H1 (cell line): ENCODE measurements around the gene BNIP1. TPM values are rescaled to one million over a fixed set of nuclear protein-coding genes. Genes with fewer than 3 reads are reported as not detected.

Experiments
- CTCF ChIA-PET: fragments of 300-600 bp; sonication (Branson Sonifier 250); formaldehyde crosslinking; loops from one replicate; lab custom pipeline; 2021; ENCODE audit not compliant: partially characterized antibody; lab: Charles Lee
- POLR2A ChIA-PET: fragments of 300-600 bp; sonication (Branson Sonifier 250); formaldehyde crosslinking; loops from one replicate; lab custom pipeline; 2021; ENCODE audit warnings: inconsistent platforms; ENCODE audit not compliant: partially characterized antibody; lab: Charles Lee
- DNase-seq, 2 experiments: peaks; one replicate each; pipeline versions ENCODE4 v3.0.0 to v3.0.0-alpha.2; 2010 to 2022; ENCODE audit warnings: low spot score in 2 of 2, low read depth in 1 of 2, mixed read lengths in 1 of 2
- FAIRE-seq: peaks from 2 replicates; lab custom pipeline; 2011; peaks lifted over from hg19 to GRCh38; lab: Jason Lieb, UNC
- H2AFZ ChIP-seq: 2 replicates; pipeline ENCODE4 v1.8.1; 2012; ENCODE audit warnings: low read length, inconsistent platforms
- H2AK5ac ChIP-seq: 2 replicates; pipeline ENCODE4 v1.6.1; 2013; ENCODE audit warnings: low read depth, low read length
- H2BK120ac ChIP-seq: replicated peaks from 2 replicates; pipeline ENCODE3; 2013; ENCODE audit warnings: low read depth, low read length, inconsistent platforms
- H2BK12ac ChIP-seq: 2 replicates; pipeline ENCODE4 v1.6.1; 2013; ENCODE audit warnings: low read depth, low read length
- H2BK15ac ChIP-seq: 2 replicates; pipeline ENCODE4 v1.6.1; 2013; ENCODE audit warnings: low read length
- H2BK20ac ChIP-seq: 2 replicates; pipeline ENCODE4 v1.6.1; 2013; ENCODE audit warnings: low read length
- H2BK5ac ChIP-seq: 2 replicates; pipeline ENCODE4 v1.6.1; 2013; ENCODE audit warnings: low read depth, low read length
- H3K14ac ChIP-seq: 2 replicates; pipeline ENCODE4 v1.6.1; 2013; ENCODE audit warnings: inconsistent platforms; ENCODE audit not compliant: insufficient read length
- H3K18ac ChIP-seq: 2 replicates; pipeline ENCODE4 v1.6.1; 2013; ENCODE audit warnings: low read length; ENCODE audit errors: extremely low read depth
- H3K23ac ChIP-seq: 2 replicates; pipeline ENCODE4 v1.6.1; 2013; ENCODE audit warnings: inconsistent platforms; ENCODE audit not compliant: insufficient read length
- H3K23me2 ChIP-seq: 2 replicates; pipeline ENCODE4 v1.6.1; 2013; ENCODE audit warnings: low read depth, low read length
- H3K27ac ChIP-seq: 2 replicates; pipeline ENCODE4 v1.6.1; 2011; ENCODE audit warnings: low read depth, low read length, inconsistent platforms
- H3K27me3 ChIP-seq, 4 experiments: replicated peaks in 1 of 4; 1 replicate in 1 of 4; 2 replicates in 3 of 4; pipeline versions ENCODE4 v1.6.1 to v1.8.1; 2011 to 2013; ENCODE audit warnings: low read length in 3 of 4, mild to moderate bottlenecking in 3 of 4, inconsistent platforms in 2 of 4, mixed read lengths in 2 of 4, moderate library complexity in 1 of 4; ENCODE audit not compliant: control insufficient read depth in 3 of 4, insufficient read depth in 3 of 4; ENCODE audit errors: extremely low read depth in 1 of 4
- H3K36me3 ChIP-seq, 4 experiments: 2 replicates each; pipeline versions ENCODE4 v1.6.1 to v1.8.1; 2011 to 2013; ENCODE audit warnings: mild to moderate bottlenecking in 4 of 4, low read length in 3 of 4, moderate library complexity in 2 of 4, control low read depth in 1 of 4, inconsistent platforms in 1 of 4; ENCODE audit not compliant: insufficient read depth in 4 of 4, control insufficient read depth in 2 of 4
- H3K4ac ChIP-seq: replicated peaks from 2 replicates; pipeline ENCODE3; 2013; ENCODE audit warnings: low read length, low read depth, mixed read lengths, inconsistent platforms; ENCODE audit not compliant: insufficient read length
- H3K4me1 ChIP-seq, 4 experiments: replicated peaks in 1 of 4; 1 replicate in 1 of 4; 2 replicates in 3 of 4; pipeline versions ENCODE4 v1.6.1 to v1.8.1; 2011 to 2013; ENCODE audit warnings: low read length in 3 of 4, inconsistent platforms in 2 of 4, mixed read lengths in 1 of 4; ENCODE audit not compliant: insufficient read depth in 4 of 4, control insufficient read depth in 3 of 4
- H3K4me2 ChIP-seq, 2 experiments: 2 replicates each; pipeline versions ENCODE4 v1.6.1 to v1.8.1; 2011 to 2013; ENCODE audit warnings: low read depth in 2 of 2, low read length in 2 of 2, control low read depth in 1 of 2, inconsistent platforms in 1 of 2, mild to moderate bottlenecking in 1 of 2; ENCODE audit not compliant: insufficient read depth in 1 of 2
- H3K4me3 ChIP-seq, 4 experiments: fragments of 200-600, 300-600 bp in 1 of 4; sonication (generic), shearing (Covaris generic), sonication (Bioruptor Twin) in 1 of 4; 2 replicates each; pipeline versions ENCODE4 v1.5.1 to v1.8.1; 2011 to 2016; ENCODE audit warnings: low read length in 4 of 4, low read depth in 3 of 4, control low read depth in 2 of 4, inconsistent platforms in 2 of 4, mild to moderate bottlenecking in 2 of 4, mixed read lengths in 1 of 4, moderate library complexity in 1 of 4; ENCODE audit not compliant: insufficient read depth in 2 of 4; ENCODE audit errors: extremely low read depth in 1 of 4
- H3K56ac ChIP-seq: replicated peaks from 2 replicates; pipeline ENCODE3; 2013; ENCODE audit warnings: low read depth, mild to moderate bottlenecking, mixed read lengths, low read length, inconsistent platforms; ENCODE audit not compliant: insufficient read length
- H3K79me1 ChIP-seq: 2 replicates; pipeline ENCODE4 v1.6.1; 2013; ENCODE audit warnings: low read depth, low read length, control low read depth
- H3K79me2 ChIP-seq, 2 experiments: 2 replicates each; pipeline versions ENCODE4 v1.6.1 to v1.8.1; 2012 to 2013; ENCODE audit warnings: low read length in 2 of 2, mild to moderate bottlenecking in 2 of 2, inconsistent platforms in 1 of 2; ENCODE audit not compliant: insufficient read depth in 2 of 2, control insufficient read depth in 1 of 2
- H3K9ac ChIP-seq, 4 experiments: replicated peaks in 1 of 4; 1 replicate in 1 of 4; 2 replicates in 3 of 4; pipeline versions ENCODE4 v1.6.1 to v1.8.1; 2011 to 2013; ENCODE audit warnings: low read depth in 3 of 4, low read length in 3 of 4, control low read depth in 2 of 4, mild to moderate bottlenecking in 2 of 4, moderate library complexity in 2 of 4, inconsistent platforms in 1 of 4; ENCODE audit errors: extremely low read depth in 1 of 4
- H3K9me3 ChIP-seq, 2 experiments: 2 replicates each; pipeline versions ENCODE4 v1.6.1 to v1.8.1; 2012 to 2013; ENCODE audit warnings: mild to moderate bottlenecking in 2 of 2, moderate library complexity in 2 of 2, control low read depth in 1 of 2, inconsistent platforms in 1 of 2, low read depth in 1 of 2, low read length in 1 of 2, mixed read lengths in 1 of 2; ENCODE audit not compliant: insufficient read depth in 2 of 2
- H4K20me1 ChIP-seq, 2 experiments: replicated peaks in 1 of 2; 2 replicates each; pipeline versions ENCODE3 to v1.8.1; 2011 to 2013; ENCODE audit warnings: inconsistent platforms in 2 of 2, low read length in 2 of 2, mild to moderate bottlenecking in 1 of 2; ENCODE audit not compliant: insufficient read depth in 2 of 2, control insufficient read depth in 1 of 2
- H4K5ac ChIP-seq: 2 replicates; pipeline ENCODE4 v1.6.1; 2013; ENCODE audit warnings: low read length, low read depth, mixed read lengths, inconsistent platforms; ENCODE audit not compliant: insufficient read length
- H4K8ac ChIP-seq: 2 replicates; pipeline ENCODE4 v1.8.0; 2013; ENCODE audit warnings: mild to moderate bottlenecking, moderate library complexity, low read length, inconsistent platforms; ENCODE audit not compliant: insufficient read depth; ENCODE audit errors: extremely low read depth
- H4K91ac ChIP-seq: replicated peaks from 2 replicates; pipeline ENCODE3; 2013; ENCODE audit warnings: low read length, mixed read lengths, inconsistent platforms; ENCODE audit not compliant: insufficient read length
- SIRT6 ChIP-seq: IDR thresholded peaks from one replicate; pipeline ENCODE4 v1.7.1; 2012; ENCODE audit warnings: low read length, inconsistent platforms
- SP2 ChIP-seq: IDR thresholded peaks from 2 replicates; pipeline ENCODE4 v1.6.1; 2012; ENCODE audit warnings: mild to moderate bottlenecking, low read length, inconsistent platforms
- WGBS, 2 experiments: shearing (Covaris generic) in 1 of 2; methylation state at CpG; one replicate each; pipeline versions ENCODE4 v1.1.6 to v1.1.7; 2013 to 2015; ENCODE audit warnings: low lambda C conversion rate in 2 of 2, mixed read lengths in 2 of 2, inconsistent platforms in 1 of 2, low coverage in 1 of 2, missing lambda C conversion rate in 1 of 2; ENCODE audit not compliant: insufficient replicate concordance in 2 of 2, insufficient coverage in 1 of 2, insufficient read length in 1 of 2; ENCODE audit errors: extremely low coverage in 1 of 2, missing lambda C conversion rate in 1 of 2; 5-methylcytosine and 5-hydroxymethylcytosine counted together
- polyA plus RNA-seq, 7 experiments: library from polyadenylated mRNA; depleted of rRNA in 3 of 7; stranded (reverse) in 5 of 7; unstranded in 2 of 7; fragments of >200 nt in 5 of 7; fragments of 200-250 nt in 2 of 7; gene quantifications; 1 replicate in 5 of 7; 2 replicates in 1 of 7; 4 replicates in 1 of 7; pipeline versions ENCODE4 v1.2.1 to v1.2.3, GENCODE V29; 2011 to 2013; ENCODE audit warnings: missing spikeins in 2 of 7, mixed read lengths in 2 of 7
- total RNA-seq: library from RNA; stranded (reverse); fragmentation: NEBNext Ultra II Directional; extraction: Animal tissue kit (Norgen Biotek cat#: 25700); gene quantifications from 2 replicates; pipeline ENCODE4 v1.2.1, GENCODE V29; 2021

The BNIP1 gene
- total and polyA plus RNA-seq, 2 of the 8 experiments (the other 6 are each of a cell fraction or from before 2014, with no cell fraction given), result 13.5 to 14.7 TPM

GRCh38 chr5:173143567-173143966 is 764 bp upstream of the BNIP1 start:
- H2AK5ac ChIP-seq, result no peak overlapping the region
- H4K5ac ChIP-seq, result no peak overlapping the region
- H2BK15ac ChIP-seq, result no peak overlapping the region
- H2BK12ac ChIP-seq, result no peak overlapping the region; the same call in 1 of the 2 replicates
- H3K14ac ChIP-seq, result no peak overlapping the region
- H3K4me3 ChIP-seq, result no peak overlapping the region
- CTCF ChIA-PET, result interaction anchor here (0.7 to 1.1 kb wide), 2 partner anchors 116 to 129 kb away, joined by 3 read pairs; no protein-coding TSS in a partner anchor
- H3K9ac ChIP-seq, result no peak overlapping the region
- H4K91ac ChIP-seq, result no peak overlapping the region
- POLR2A ChIA-PET, result interaction anchor here (0.8 kb wide), 1 partner anchor 9 kb away, joined by 3 read pairs; no protein-coding TSS in a partner anchor
- H3K56ac ChIP-seq, result no peak overlapping the region
- H4K20me1 ChIP-seq, result no peaks in the 10 kb centered on the region
- no peak overlapping the region; the same call in 1 of the 2 replicates for H4K8ac ChIP-seq
- no peak overlapping the region for H3K27ac ChIP-seq
- H2BK20ac ChIP-seq, result no peak overlapping the region
- H3K79me2 ChIP-seq, result no peaks in the 10 kb centered on the region
- no peak for DNase-seq
- H3K36me3 ChIP-seq, result peaks cover 0 to 3% (median 0%) of the 10 kb centered on the region in 4 experiments; a peak in 1 of 8 replicates
- no peaks in the 10 kb centered on the region for H3K9me3 ChIP-seq
- H3K23ac ChIP-seq, result no peak overlapping the region
- no peaks in the 10 kb centered on the region for H3K27me3 ChIP-seq
- H3K4me2 ChIP-seq, result no peak overlapping the region
- H2AFZ ChIP-seq, result no peak overlapping the region
- 89% methylated on average over 7 of the region's 8 CpGs; no CpG with 5 or more reads in 1 of the 2 experiments for WGBS, 2 experiments
- no peak for FAIRE-seq
- no peak overlapping the region for H3K4ac ChIP-seq
- H3K79me1 ChIP-seq, result no peaks in the 10 kb centered on the region
- peaks cover 5 to 9% (median 8%) of the 10 kb centered on the region in 4 experiments; a peak in 6 of 7 replicates for H3K4me1 ChIP-seq
- H2BK5ac ChIP-seq, result no peak overlapping the region
- H3K23me2 ChIP-seq, result peaks cover 2% of the 10 kb centered on the region; the same call in 1 of the 2 replicates
- no peak overlapping the region for H3K18ac ChIP-seq
- no peak overlapping the region for H2BK120ac ChIP-seq
- TF ChIP-seq SP2, result no peak
- TF ChIP-seq SIRT6, result no peak
